Measurements from ENCODE around the gene SLC6A18.

DNA sequence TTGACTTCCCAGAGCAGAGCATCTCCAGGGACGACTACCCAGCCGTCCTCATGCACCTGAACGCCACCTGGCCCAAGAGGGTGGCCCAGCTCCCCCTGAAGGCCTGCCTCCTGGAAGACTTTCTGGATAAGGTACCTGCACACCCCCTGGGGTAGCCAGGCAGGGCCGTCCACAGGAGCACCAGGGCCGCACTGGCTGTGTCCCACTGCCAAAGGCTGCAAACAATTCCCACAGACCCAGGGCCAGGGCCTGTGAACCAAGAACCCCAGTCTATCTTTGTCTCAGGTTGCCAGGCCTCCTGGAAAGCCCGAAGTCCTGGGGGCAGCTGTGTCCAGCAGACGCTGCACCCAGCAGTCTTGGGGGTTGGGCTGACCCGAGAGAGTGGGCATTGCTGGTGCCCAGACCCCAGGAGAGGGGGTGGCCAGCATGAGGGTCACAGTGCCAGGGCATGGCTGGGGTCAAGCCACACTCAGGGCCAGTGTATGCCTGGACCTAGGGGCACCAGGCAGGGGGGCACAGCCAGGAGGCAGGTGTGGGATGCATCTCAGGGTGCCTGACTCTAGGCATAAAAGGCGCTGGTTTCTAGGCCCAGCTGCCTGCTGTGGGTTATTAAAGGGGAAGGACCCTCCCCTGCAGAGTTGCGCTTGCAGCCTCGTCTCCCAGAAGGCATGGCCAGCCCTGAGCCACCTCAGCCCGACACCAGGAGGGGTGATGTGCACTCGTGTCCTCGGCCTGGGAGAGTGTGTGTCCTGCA lies 17.7 kb downstream of the SLC6A18 start:
- no peak for TF ChIP-seq JUN (CRISPR knock-in tag; IDR thresholded peaks at IDR 0.05)
- TF ChIP-seq POLR2A (IDR thresholded peaks at IDR 0.05; ENCODE audit: insufficient read depth in 1 of 2, low read depth in 2 of 2, low read length in 2 of 2): no peak
- TF ChIP-seq ZNF550 (CRISPR knock-in tag; IDR thresholded peaks at IDR 0.05; ENCODE audit: borderline replicate concordance): no peak
- TF ChIP-seq ZNF350 (CRISPR knock-in tag; IDR thresholded peaks at IDR 0.05; ENCODE audit: borderline replicate concordance, low read depth): no peak
- TF ChIP-seq ZNF382 (CRISPR knock-in tag; IDR thresholded peaks at IDR 0.05; ENCODE audit: borderline replicate concordance): no peak
- no peak for TF ChIP-seq KAT7 (CRISPR knock-in tag; IDR thresholded peaks at IDR 0.05; ENCODE audit: borderline replicate concordance)
- TF ChIP-seq MTA3 (CRISPR knock-in tag; IDR thresholded peaks at IDR 0.05): no peak
- no peak for TF ChIP-seq FOSL2 (CRISPR knock-in tag; IDR thresholded peaks at IDR 0.05)

Data from HepG2 (cell line).